ENCODE data around the gene GOLPH3.
A peak's percentile ranks its signal among the peaks of the same experiment; 100 is the strongest.
"Not testable (repeated sequence)": the region's sequence is repeated elsewhere in the genome, so short reads cannot be mapped to it uniquely, and the experiment has no call there.

GOLPH3 gene

GRCh38 chr5:32193591-32193990 lies 19.5 kb upstream of the GOLPH3 start:
- TF ChIP-seq CTCF (IDR thresholded peaks at IDR 0.05; ENCODE audit: extremely low read depth, insufficient read depth, missing control alignments) = no peak
- DNase-seq (ENCODE audit: low spot score) = no peak
- in situ Hi-C loops (cut with MboI; ENCODE audit: low pct_unique_long_range_greater_than_20kb, low sequenced_read_pairs, unreplicated experiment) = no loop called here

DNA sequence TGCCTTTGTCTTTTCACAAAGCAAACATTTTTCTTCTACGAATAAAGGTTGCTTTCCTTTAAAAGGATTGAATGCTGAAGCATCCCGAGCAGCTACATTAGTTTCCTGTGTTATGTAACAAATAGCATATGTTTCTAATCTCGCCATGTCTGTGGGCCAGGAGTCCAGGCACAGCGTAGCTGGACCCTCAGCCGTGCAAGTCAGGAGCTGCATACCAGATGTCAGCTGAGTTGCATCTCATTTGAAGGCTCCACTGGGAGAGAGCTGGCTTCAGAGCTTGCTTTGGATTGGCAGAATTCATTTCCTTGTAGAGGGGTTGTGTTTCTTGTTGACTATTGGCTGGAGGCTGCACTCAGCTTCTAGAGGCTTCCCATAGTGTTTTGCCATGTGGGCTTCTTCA lies 16.0 kb upstream of the GOLPH3 start:
- in situ Hi-C loops (cut with MboI; ENCODE audit: low pct_unique_long_range_greater_than_20kb, low sequenced_read_pairs, unreplicated experiment) = no loop called here
- DNase-seq (ENCODE audit: low spot score) = no peak
- no peak for TF ChIP-seq CTCF (IDR thresholded peaks at IDR 0.05; ENCODE audit: extremely low read depth, insufficient read depth, missing control alignments)

DNA sequence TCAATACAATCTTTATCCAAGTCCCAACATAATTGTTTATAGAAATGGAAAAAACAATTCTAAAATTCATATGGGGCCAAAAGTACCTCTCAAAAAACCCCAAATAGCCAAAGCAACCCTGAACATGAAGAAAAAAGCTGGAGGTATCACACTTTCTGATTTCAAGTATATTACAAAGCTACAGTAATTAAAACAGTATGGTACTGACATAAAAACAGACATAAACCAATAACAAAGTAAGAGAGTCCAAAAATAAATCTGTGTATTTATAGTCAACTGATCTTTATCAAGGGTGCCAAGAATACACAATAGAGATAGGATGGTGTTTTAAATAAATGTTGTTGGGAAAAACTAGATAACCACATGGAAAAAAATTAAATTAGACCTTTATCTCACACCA lies 13.6 kb upstream of the GOLPH3 start:
- in situ Hi-C loops (cut with MboI; ENCODE audit: low pct_unique_long_range_greater_than_20kb, low sequenced_read_pairs, unreplicated experiment) = no loop called here
- DNase-seq (ENCODE audit: low spot score) = no peak
- no peak for TF ChIP-seq CTCF (IDR thresholded peaks at IDR 0.05; ENCODE audit: extremely low read depth, insufficient read depth, missing control alignments)

DNA sequence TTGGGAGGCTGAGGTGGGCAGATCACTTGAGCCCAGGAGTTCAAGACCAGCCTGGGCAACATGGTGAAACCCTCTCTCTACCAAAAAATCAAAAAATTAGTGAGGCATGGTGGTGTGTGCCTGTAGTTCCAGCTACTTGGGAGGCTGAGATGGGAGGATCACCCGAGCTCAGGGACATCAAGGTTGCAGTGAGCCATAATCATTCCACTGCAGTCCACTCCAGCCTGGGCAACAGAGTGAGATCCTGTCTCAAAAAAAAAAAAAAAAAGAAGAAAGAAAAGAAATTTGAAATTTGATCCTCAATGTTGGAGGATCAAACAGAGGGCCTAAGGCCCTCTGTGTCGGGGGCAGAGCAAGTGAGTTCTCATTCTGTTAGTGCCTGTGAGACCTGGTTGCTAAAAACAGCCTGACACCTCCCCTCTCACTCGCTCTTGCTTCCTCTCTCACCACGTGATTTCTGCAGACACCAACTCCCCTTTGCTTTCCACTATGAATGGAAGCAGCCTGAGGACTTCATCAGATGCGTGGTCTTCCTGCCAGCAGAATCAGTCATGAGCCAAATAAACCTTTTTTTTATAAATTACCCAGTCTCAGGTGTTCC lies 8.4 kb upstream of the GOLPH3 start:
- in situ Hi-C loops (cut with MboI; ENCODE audit: low pct_unique_long_range_greater_than_20kb, low sequenced_read_pairs, unreplicated experiment) = no loop called here
- no peak for TF ChIP-seq CTCF (IDR thresholded peaks at IDR 0.05; ENCODE audit: extremely low read depth, insufficient read depth, missing control alignments)
- no peak for DNase-seq (ENCODE audit: low spot score)

DNA sequence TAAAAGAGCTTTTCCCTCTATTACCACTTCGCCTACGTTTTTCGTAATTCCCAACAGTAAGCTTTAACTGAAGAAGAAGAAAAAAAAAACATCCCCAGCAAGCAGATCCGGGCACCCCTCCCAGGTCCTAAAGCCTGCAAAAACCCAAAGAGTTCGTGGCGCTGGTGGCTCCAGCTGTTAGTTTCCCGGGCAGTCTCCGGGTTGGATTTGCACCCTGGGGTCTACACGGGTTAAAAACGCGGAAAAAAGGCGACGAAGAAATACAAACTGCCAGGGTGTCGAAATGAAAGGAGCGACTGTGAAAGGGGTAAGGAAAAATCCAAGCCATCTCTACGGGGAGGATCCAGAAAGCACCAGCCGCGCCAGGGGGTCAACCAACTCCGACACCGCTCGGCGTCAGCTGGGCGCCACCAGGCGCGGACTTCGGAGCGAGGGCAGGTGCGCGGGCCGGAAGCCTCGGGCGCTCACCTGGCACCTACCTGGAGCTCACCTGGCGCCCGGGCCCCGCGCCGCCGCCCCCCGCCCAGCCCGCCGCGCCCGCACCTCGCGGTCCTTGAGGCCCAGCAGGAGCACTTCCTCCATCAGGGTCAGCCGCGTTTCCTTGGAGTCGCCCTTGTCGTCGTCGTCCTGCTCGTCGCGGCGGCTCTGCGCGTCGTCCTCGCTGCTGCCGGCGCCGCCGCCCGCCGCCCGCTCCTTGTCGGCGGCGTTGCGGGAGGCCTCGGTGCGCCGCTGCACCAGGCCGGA lies 680 bp downstream of the GOLPH3 start:
- no peak for TF ChIP-seq CTCF (IDR thresholded peaks at IDR 0.05; ENCODE audit: extremely low read depth, insufficient read depth, missing control alignments)
- DNase-seq (ENCODE audit: low spot score) = peak; percentile 70
- in situ Hi-C loops (cut with MboI; ENCODE audit: low pct_unique_long_range_greater_than_20kb, low sequenced_read_pairs, unreplicated experiment) = no loop called here

GRCh38 chr5:32172923-32173266 lies 1.2 kb downstream of the GOLPH3 start:
- DNase-seq (ENCODE audit: low spot score) = peak; percentile 25
- TF ChIP-seq CTCF (IDR thresholded peaks at IDR 0.05; ENCODE audit: extremely low read depth, insufficient read depth, missing control alignments) = no peak
- in situ Hi-C loops (cut with MboI; ENCODE audit: low pct_unique_long_range_greater_than_20kb, low sequenced_read_pairs, unreplicated experiment) = no loop called here

- in situ Hi-C loops (cut with MboI; ENCODE audit: low pct_unique_long_range_greater_than_20kb, low sequenced_read_pairs, unreplicated experiment); DNase-seq (ENCODE audit: low spot score): not testable (repeated sequence)
Observed at GRCh38 chr5:32172186-32172911, 1.8 kb downstream of the GOLPH3 start.

All from GM13977 (cell line).